Measurements from ENCODE around the gene PPP1CA.

The PPP1CA gene

GRCh38 chr11:67434395-67434881 is 32.8 kb upstream of the PPP1CA start:
- Histone ChIP-seq H3K27me3 (ENCODE audit: insufficient read depth, poor library complexity, severe bottlenecking) (no peaks in the 10 kb centered on the region), H3K4me3 (ENCODE audit: severe bottlenecking) (no peak overlapping the region), H3K9me3 (ENCODE audit: severe bottlenecking) (no peaks in the 10 kb centered on the region), H3K4me1 (ENCODE audit: insufficient read depth, poor library complexity, severe bottlenecking) (peaks cover 1% of the 10 kb centered on the region), H3K27ac (ENCODE audit: poor library complexity, severe bottlenecking) (no peak overlapping the region), H3K36me3 (ENCODE audit: low read depth) (peaks cover 55% of the 10 kb centered on the region)
- no peak for ATAC-seq (ENCODE audit: low read depth)
- no peak for DNase-seq (ENCODE audit: low spot score)
- no peak for TF ChIP-seq CTCF (IDR thresholded peaks at IDR 0.05; ENCODE audit: poor library complexity, severe bottlenecking)

GRCh38 chr11:67433536-67434394 is 32.1 kb upstream of the PPP1CA start:
- peaks cover 58% of the 10 kb centered on the region for H3K36me3 ChIP-seq (ENCODE audit: low read depth)
- H3K4me1 ChIP-seq (ENCODE audit: insufficient read depth, poor library complexity, severe bottlenecking) = peaks cover 4% of the 10 kb centered on the region

GRCh38 chr11:67432655-67433349 is 31.1 kb upstream of the PPP1CA start:
- TF ChIP-seq CTCF (IDR thresholded peaks at IDR 0.05; ENCODE audit: poor library complexity, severe bottlenecking) = no peak
- Histone ChIP-seq H3K36me3 (ENCODE audit: low read depth) (peaks cover 57% of the 10 kb centered on the region), H3K9me3 (ENCODE audit: severe bottlenecking) (no peaks in the 10 kb centered on the region), H3K4me1 (ENCODE audit: insufficient read depth, poor library complexity, severe bottlenecking) (peaks cover 4% of the 10 kb centered on the region), H3K27me3 (ENCODE audit: insufficient read depth, poor library complexity, severe bottlenecking) (no peaks in the 10 kb centered on the region), H3K4me3 (ENCODE audit: severe bottlenecking) (no peak overlapping the region), H3K27ac (ENCODE audit: poor library complexity, severe bottlenecking) (no peak overlapping the region)
- DNase-seq (ENCODE audit: low spot score) = no peak
- ATAC-seq (ENCODE audit: low read depth) = no peak

More at GRCh38 chr11:67433536-67434394, 32.1 kb upstream of the PPP1CA start:
- Histone ChIP-seq H3K27ac (ENCODE audit: poor library complexity, severe bottlenecking) (no peak overlapping the region), H3K9me3 (ENCODE audit: severe bottlenecking) (no peaks in the 10 kb centered on the region), H3K4me3 (ENCODE audit: severe bottlenecking) (no peak overlapping the region), H3K27me3 (ENCODE audit: insufficient read depth, poor library complexity, severe bottlenecking) (no peaks in the 10 kb centered on the region)
- no peak for DNase-seq (ENCODE audit: low spot score)
- ATAC-seq (ENCODE audit: low read depth) = no peak
- TF ChIP-seq CTCF (IDR thresholded peaks at IDR 0.05; ENCODE audit: poor library complexity, severe bottlenecking) = no peak

- ATAC-seq (ENCODE audit: low read depth) = no peak
- Histone ChIP-seq H3K27me3 (ENCODE audit: insufficient read depth, poor library complexity, severe bottlenecking) (no peaks in the 10 kb centered on the region), H3K36me3 (ENCODE audit: low read depth) (peaks cover 54% of the 10 kb centered on the region), H3K9me3 (ENCODE audit: severe bottlenecking) (no peaks in the 10 kb centered on the region), H3K27ac (ENCODE audit: poor library complexity, severe bottlenecking) (no peak overlapping the region), H3K4me3 (ENCODE audit: severe bottlenecking) (no peak overlapping the region), H3K4me1 (ENCODE audit: insufficient read depth, poor library complexity, severe bottlenecking) (peaks cover 4% of the 10 kb centered on the region)
- DNase-seq (ENCODE audit: low spot score) = no peak
- no peak for TF ChIP-seq CTCF (IDR thresholded peaks at IDR 0.05; ENCODE audit: poor library complexity, severe bottlenecking)
Measured at GRCh38 chr11:67431346-67432249, 29.9 kb upstream of the PPP1CA start.

Data from RWPE2 (cell line).